GM21423 (cell line): ENCODE results near the gene KRT75.
"Not testable (repeated sequence)": the region's sequence is repeated elsewhere in the genome, so short reads cannot be mapped to it uniquely, and the experiment has no call there.

ENCODE experiments used
- ATAC-seq: cut with Tn5 transposase; IDR thresholded peaks from one replicate; pipeline ENCODE4 v1.9.1; 2021; ENCODE audit warnings: mild to moderate bottlenecking, moderate library complexity; ENCODE audit not compliant: unreplicated experiment

The KRT75 gene

DNA sequence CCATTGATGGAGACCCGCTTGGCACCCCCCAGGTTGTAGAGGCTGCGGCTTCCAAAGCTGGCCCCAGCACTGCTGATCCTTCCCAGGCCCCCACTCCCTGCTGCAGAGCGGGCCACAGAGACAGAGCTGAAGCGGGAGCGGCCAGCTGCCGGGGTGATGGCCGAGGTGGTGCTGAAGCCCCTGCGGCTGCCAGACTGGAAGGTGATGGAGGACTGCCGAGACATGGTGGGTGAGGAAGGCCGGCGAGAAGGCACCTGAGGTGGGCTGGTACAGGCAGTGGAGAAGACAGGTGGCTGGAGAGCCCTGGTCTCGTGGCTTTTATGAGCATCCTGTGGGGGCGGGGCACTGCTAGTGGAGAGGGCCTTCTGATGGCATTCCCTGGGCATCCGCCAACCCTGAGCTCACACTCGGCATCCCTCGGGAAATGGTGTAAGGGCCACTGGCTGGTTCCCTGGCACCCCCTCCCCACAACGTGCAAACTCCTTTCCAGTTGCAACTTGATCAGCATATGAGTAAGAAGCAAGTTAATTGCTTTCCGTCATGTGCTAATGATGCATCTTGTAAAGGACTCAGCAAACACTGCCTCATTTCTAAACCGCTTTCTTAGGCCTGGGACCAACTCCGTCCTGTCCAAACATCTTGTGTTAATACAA is at the start of gene KRT75:
Gene KRT75 (minus strand): TSS at position 291 of the 653 bp plus-strand sequence. CDS start 67 bp downstream, at position 224.
- no peak for ATAC-seq

DNA sequence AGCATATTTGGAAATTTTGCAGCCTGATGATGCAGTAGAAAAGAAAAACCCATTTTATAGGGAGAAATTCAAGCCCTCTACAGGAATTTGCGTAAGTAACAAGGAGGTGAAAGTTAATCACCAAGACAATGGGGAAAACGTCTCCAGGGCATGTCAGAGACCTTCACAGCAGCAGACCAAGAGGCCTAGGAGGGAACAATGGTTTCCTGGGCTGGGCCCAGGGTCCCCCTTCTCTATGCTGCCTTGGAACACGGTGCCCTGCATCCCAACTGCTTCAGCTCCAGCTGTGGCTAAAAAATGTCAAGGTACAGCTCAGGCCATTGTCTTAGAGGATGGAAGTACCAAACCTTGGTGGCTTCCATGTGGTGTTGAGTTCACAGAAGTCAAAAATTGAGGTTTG is 45.9 kb upstream of the KRT75 start:
- no peak for ATAC-seq

- ATAC-seq, result no peak
These were observed 43.5 kb upstream of the KRT75 start for GRCh38 chr12:52477651-52478050.

GRCh38 chr12:52474212-52474611 is 40.0 kb upstream of the KRT75 start:
- ATAC-seq, result no peak

DNA sequence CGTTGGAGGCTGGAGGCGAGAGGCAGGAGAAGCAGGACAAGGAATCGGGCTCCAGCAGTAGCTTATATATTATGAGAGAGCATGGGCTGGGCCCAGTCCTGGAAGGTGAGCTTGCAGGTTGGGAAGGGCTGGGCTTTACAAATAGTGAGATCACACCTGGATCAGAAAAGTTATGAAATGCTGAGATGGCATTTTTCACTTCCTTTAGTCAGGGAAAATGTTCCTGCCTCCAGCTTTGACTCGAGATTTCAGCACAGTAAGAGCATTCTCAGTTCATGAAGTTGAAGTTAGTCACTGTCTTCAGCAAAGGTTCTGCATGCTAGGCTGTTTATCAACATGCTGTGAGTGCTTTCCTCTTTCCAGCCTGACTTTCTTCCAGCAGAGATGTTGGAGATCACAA is 39.6 kb upstream of the KRT75 start, which contains the start of gene KRT6C:
Gene KRT6C (minus strand): TSS at position 38 of the 400 bp plus-strand sequence. CDS start 68 bp downstream, outside the sequence.
- no peak for ATAC-seq

GRCh38 chr12:52469853-52470252 is 35.7 kb upstream of the KRT75 start:
- no peak for ATAC-seq

- ATAC-seq, result no peak
These were observed 30.7 kb upstream of the KRT75 start for GRCh38 chr12:52464897-52465296.

DNA sequence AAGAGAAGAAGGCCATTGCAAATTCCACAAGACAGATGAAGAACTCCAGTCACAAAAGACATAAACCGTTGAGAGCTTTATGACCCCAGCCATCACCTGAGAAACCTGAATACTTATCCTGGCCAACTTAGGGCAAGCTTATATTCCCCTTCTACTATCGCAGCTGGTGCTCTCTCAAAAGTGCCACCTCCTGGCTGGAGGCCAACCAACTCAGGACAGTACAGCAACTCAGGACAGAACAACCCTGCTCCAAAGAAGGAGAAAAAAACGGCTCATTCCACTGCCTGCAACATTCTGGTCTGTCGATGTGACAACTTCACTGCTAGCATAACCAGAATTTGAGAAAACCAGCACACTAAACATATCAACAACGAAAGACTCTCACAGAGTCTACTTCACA is 27.5 kb upstream of the KRT75 start:
- ATAC-seq, result no peak

GRCh38 chr12:52458861-52459260 is 24.7 kb upstream of the KRT75 start:
- no peak for ATAC-seq

DNA sequence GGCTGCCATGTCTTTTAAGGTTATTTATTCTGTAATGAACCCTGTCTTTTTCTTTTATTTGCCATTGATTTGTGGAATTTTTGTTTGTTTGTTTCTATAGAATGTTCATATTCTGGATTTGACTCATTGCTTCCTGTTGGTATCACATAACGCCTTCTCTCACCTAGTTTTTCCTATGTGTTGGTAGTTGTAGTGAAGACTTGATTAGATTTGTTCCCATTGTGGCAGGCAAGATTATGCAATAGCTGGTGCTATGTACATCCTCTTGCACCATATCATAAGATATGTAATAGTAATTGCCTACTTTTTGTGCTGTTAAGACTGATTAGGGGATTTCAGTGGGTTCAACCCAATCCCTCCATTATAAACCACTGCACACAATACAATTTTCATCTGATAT is 21.6 kb upstream of the KRT75 start:
- ATAC-seq, result no peak

DNA sequence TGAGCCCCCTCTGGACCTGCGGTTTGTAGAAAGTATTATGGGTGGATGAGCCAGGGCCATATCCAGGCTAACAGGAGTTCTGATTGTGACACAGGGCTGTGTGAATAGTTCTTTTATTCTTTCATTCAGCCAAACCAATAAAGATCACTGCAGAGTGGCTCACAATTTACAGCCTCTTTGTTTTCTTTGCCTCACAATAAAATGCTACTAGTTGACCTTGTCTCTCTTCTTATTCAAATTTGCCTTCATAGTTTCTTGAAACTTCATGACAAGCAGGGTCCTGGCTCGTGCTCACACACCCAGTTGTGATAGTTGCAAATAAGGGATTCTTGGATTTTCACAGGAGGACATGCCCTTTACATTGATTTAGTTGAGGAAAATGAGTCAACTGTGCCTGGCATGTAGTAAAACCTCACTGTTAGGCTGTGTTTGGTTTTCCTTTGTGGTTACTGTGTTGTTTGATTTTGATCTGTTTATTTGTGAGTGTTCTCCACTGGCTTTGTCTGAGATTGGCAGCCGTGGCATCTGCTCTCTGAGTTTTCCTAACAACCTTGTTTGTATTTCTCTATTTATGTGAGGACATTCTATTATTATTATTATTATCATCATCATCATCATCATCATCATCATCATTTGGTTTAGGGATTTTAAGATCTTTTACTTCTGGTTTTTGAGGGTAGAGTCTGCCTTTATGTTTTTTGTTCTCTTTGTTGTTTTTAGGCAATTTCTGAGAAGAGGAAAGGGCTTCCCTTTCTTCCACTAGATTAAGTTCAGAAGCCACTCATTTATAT is 20.4 kb upstream of the KRT75 start:
- ATAC-seq, result no peak

GRCh38 chr12:52452101-52452500 is 17.9 kb upstream of the KRT75 start, which contains the start of gene KRT6B:
Gene KRT6B, minus strand, starts transcription at chr12:52452146. Its CDS starts 68 bp downstream, at chr12:52452078.
- no peak for ATAC-seq

- no peak for ATAC-seq
These were observed 14.1 kb upstream of the KRT75 start for GRCh38 chr12:52448228-52448627.

DNA sequence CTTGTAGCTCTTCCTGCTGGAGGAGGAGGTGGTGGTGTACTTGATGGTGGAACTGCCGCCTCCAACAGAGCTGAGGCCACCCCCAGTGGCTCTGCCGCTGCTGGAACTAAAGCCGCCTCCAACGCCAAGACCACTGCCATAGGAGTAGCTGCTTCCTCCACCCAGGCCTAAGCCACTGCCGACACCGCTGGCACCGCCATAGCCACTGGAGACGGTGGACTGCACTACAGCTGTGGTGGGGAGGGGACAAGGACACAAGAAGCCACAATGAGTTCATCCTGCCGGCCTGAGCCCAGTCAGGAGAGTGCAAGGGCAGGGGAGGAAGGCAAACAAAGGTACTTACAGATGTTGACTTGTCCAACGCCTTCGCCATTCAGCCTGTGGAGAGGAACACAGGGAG is 13.0 kb upstream of the KRT75 start:
- not testable (repeated sequence) for ATAC-seq

GRCh38 chr12:52446367-52447045 is 12.3 kb upstream of the KRT75 start:
- no peak for ATAC-seq

DNA sequence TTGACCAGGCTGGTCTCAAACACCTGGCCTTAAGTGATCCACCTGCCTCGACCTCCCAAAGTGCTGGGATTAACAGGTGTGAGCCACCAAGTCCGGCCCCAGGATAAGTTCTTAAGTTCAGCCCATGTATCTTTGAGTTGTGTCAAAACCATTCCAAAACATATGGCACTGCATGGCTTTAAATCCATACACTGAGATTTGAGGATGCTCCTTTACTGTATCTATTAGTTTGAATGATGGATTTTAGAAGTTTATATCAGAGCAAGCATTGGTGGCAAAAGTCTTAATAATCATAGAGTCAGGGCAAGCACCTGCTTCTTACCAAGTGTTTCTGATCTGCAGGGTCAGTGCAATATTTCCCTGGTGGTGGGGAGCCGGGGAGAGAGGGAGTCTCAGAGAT is 11.7 kb upstream of the KRT75 start:
- no peak for ATAC-seq

DNA sequence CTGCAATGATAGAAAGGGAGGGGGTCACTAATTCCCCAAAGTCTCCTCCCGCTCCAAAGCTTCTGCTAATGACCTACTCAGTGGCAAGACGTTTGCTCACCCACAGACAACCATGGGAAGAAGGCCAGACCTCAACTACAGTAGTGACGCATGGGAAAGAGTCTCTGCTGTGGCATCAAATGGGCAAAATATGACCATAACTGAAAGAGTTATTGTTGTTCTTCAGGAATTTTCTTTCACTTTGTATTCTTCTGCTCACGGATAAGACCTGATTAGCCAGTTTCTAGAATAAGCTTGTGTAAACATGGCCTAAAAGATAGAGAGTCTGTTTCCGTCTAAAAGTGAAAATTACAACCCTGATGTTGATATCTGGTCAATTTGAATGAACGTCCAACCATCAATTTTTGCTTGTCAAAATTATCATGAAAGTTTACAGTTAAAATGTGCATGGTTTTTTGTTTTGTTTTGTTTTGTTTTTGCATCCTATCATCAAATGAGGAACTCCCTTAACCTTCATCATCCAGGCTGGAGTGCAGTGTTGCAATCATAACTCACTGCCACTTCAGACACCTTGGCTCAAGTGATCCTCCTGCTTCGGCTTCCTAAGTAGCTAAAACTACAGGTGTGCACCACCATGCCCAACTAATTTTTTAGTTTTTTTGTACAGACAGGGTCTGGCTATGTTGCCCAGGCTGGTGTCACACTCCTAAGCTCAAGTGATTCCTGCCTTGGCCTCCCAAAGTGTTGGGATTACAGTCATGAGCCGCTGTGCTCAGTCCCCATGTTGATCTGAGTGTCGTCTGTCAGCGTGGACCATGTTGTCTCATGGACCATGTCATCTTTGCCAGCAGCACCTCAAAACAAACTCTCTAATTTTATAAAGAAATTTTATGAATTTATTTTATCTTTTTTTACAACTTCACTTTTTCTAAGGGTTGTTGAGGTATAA is 10.8 kb upstream of the KRT75 start:
- ATAC-seq, result no peak

DNA sequence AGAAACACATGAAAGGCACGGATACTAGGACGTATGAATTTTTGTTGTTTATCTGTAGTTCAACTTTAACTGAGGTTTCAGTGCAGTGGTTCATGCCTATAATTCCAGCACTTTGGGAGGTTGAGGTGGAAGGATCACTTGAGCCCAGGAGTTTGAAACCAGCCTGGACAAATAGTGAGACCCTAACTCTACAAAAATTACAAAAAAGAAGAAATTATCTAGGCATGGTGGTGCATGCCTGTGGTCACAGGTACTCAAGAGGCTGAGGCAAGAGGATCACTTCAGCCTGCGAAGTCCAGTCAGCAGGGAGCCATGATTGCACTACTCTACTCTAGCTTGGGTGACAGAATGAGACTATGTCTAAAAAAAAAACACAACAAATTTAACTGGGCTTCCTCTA is 9.8 kb upstream of the KRT75 start:
- ATAC-seq, result no peak

GRCh38 chr12:52442600-52443061 is 8.5 kb upstream of the KRT75 start:
- no peak for ATAC-seq

- no peak for ATAC-seq
These were observed 7.2 kb upstream of the KRT75 start for GRCh38 chr12:52441320-52441911.
